AG09319 (cell line): ENCODE results near the gene PDE4D.

Experiments used
- DNase-seq: peaks from one replicate; pipeline ENCODE4 v3.0.0-alpha.2; 2010; ENCODE audit warnings: low read depth; ENCODE audit errors: extremely low read depth
- TF ChIP-seq, protein P1 (sequence below): IDR thresholded peaks from 2 replicates; pipeline ENCODE4 v1.5.1; 2011; ENCODE audit warnings: low read depth, mild to moderate bottlenecking, inconsistent platforms, low read length, moderate library complexity

PDE4D gene

GRCh38 chr5:59093329-59093728 lies 800.2 kb downstream of the PDE4D start:
- DNase-seq = no peak
- TF ChIP-seq, protein P1, sequence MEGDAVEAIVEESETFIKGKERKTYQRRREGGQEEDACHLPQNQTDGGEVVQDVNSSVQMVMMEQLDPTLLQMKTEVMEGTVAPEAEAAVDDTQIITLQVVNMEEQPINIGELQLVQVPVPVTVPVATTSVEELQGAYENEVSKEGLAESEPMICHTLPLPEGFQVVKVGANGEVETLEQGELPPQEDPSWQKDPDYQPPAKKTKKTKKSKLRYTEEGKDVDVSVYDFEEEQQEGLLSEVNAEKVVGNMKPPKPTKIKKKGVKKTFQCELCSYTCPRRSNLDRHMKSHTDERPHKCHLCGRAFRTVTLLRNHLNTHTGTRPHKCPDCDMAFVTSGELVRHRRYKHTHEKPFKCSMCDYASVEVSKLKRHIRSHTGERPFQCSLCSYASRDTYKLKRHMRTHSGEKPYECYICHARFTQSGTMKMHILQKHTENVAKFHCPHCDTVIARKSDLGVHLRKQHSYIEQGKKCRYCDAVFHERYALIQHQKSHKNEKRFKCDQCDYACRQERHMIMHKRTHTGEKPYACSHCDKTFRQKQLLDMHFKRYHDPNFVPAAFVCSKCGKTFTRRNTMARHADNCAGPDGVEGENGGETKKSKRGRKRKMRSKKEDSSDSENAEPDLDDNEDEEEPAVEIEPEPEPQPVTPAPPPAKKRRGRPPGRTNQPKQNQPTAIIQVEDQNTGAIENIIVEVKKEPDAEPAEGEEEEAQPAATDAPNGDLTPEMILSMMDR = no peak

GRCh38 chr5:59092758-59093157 lies 800.8 kb downstream of the PDE4D start:
- TF ChIP-seq, protein P1 = no peak
- no peak for DNase-seq

DNA sequence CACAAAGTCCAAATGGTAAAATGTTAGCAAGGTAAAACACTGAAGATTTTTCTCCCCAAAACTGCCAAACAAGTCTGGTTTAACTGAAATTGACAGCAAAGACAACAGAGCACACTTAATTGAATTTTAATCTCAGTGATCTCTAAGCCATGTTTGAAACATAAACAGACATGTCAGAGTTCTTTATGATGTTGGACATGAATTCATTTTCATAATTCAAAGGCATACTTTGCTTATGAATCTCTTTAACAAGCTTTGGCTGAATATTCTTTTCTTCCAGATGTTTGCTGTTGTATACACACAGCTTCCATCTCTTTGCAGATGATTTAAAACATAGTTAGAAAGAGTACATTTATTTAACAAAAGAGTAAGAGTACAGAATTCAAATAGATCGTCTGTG lies 801.6 kb downstream of the PDE4D start:
- TF ChIP-seq, protein P1 = no peak
- DNase-seq = no peak

DNA sequence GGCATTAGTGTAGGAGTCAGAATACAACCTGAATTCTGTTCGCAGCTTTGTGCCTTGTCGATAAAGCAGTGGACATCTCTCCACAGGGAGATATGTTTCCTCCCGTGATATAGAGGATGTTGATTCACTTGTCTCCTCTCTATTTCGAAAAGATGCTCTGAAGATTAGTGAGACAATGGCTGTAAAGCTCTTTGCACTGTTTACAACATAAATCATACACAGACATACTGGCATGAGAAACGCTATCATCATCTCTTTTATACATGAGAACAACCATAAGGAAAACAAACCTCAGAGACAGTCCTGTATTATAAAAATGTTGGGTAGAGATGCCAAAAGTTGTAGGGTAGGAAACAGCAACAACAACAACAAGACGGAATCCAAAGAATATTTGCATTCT lies 803.2 kb downstream of the PDE4D start:
- DNase-seq = no peak
- TF ChIP-seq, protein P1 = no peak

- TF ChIP-seq, protein P1 = no peak
- DNase-seq = no peak
Observed at GRCh38 chr5:59089767-59090166, 803.8 kb downstream of the PDE4D start.

GRCh38 chr5:59088546-59088945 lies 805.0 kb downstream of the PDE4D start:
- DNase-seq = no peak
- TF ChIP-seq, protein P1 = no peak

GRCh38 chr5:59086024-59086423 lies 807.5 kb downstream of the PDE4D start:
- DNase-seq = no peak
- TF ChIP-seq, protein P1 = no peak
